ENCODE results near the gene CHST12. TPM values are rescaled to one million over a fixed set of nuclear protein-coding genes. Genes with fewer than 3 reads are reported as not detected.

The CHST12 gene
- total and polyA plus RNA-seq, 2 donors (not counting 1 experiment from before 2014, with no cell fraction given): 25.4 to 27.1 TPM

- Histone ChIP-seq H3K27me3 (replicated peaks in 1 of 4; ENCODE audit: control extremely low read depth in 1 of 4, control insufficient read depth in 3 of 4, insufficient read depth in 4 of 4, low read length in 3 of 4) (peaks cover 0 to 36% (median 10%) of the 10 kb centered on the region in 4 experiments), H2AFZ (ENCODE audit: insufficient read depth, low read depth, low read length, poor library complexity, severe bottlenecking) (no peak overlapping the region), H3K79me2 (ENCODE audit: control insufficient read depth, insufficient read depth, low read length) (no peaks in the 10 kb centered on the region), H3K27ac (ENCODE audit: low read length in 2 of 2) (no peak overlapping the region), H3K9ac (ENCODE audit: low read length) (no peak overlapping the region), H3K36me3 (replicated peaks in 1 of 2; ENCODE audit: control extremely low read depth in 1 of 2, control insufficient read depth in 1 of 2, extremely low read depth in 1 of 2, insufficient read depth in 2 of 2, low read length in 1 of 2) (no peaks in the 10 kb centered on the region), H3K4me1 (ENCODE audit: control insufficient read depth in 2 of 2, insufficient read depth in 2 of 2, low read length in 2 of 2) (peaks cover 9 to 18% of the 10 kb centered on the region in 2 donors), H3K9me3 (ENCODE audit: control extremely low read depth in 1 of 3, control insufficient read depth in 2 of 3, insufficient read depth in 1 of 3, low read length in 2 of 3) (peaks cover 0 to 14% (median 0%) of the 10 kb centered on the region in 3 donors), H4K20me1 (ENCODE audit: control insufficient read depth, insufficient read depth, low read length, poor library complexity, severe bottlenecking) (no peaks in the 10 kb centered on the region), H3K4me2 (replicated peaks; ENCODE audit: low read depth, low read length, poor library complexity, severe bottlenecking) (no peak overlapping the region), H3K4me3 (ENCODE audit: control extremely low read depth in 1 of 5, extremely low read depth in 1 of 5, insufficient read depth in 1 of 5, low read depth in 2 of 5, low read length in 4 of 5) (no peak overlapping the region)
- ChIA-PET POLR2A (no interaction called here), CTCF (no interaction called here)
- DNase-seq (no peak), ATAC-seq (ENCODE audit: low read depth) (no peak)
- H3K27me3 Mint-ChIP-seq: peaks cover 15% of the 10 kb centered on the region
- WGBS (ENCODE audit: insufficient coverage): 55% methylated on average over 28 of the region's 32 CpGs
- H3K4me1 Mint-ChIP-seq: peaks cover 6% of the 10 kb centered on the region
- H3K4me3 Mint-ChIP-seq: no peak overlapping the region
- H3K9me3 Mint-ChIP-seq (ENCODE audit: insufficient read depth): no peaks in the 10 kb centered on the region
- TF ChIP-seq, protein P1, sequence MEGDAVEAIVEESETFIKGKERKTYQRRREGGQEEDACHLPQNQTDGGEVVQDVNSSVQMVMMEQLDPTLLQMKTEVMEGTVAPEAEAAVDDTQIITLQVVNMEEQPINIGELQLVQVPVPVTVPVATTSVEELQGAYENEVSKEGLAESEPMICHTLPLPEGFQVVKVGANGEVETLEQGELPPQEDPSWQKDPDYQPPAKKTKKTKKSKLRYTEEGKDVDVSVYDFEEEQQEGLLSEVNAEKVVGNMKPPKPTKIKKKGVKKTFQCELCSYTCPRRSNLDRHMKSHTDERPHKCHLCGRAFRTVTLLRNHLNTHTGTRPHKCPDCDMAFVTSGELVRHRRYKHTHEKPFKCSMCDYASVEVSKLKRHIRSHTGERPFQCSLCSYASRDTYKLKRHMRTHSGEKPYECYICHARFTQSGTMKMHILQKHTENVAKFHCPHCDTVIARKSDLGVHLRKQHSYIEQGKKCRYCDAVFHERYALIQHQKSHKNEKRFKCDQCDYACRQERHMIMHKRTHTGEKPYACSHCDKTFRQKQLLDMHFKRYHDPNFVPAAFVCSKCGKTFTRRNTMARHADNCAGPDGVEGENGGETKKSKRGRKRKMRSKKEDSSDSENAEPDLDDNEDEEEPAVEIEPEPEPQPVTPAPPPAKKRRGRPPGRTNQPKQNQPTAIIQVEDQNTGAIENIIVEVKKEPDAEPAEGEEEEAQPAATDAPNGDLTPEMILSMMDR (IDR thresholded peaks at IDR 0.05): no peak
- no peak for TF ChIP-seq EZH2 (IDR thresholded peaks at IDR 0.05; ENCODE audit: borderline replicate concordance, insufficient read depth, low read depth, low read length, poor library complexity, severe bottlenecking)
- intact Hi-C loops (cut with micrococcal nuclease): no loop called here
- H3K27ac Mint-ChIP-seq: no peak overlapping the region
Measured at GRCh38 chr7:2494191-2495130, 91.0 kb downstream of the CHST12 start.
